Sigmoid colon (tissue), 7 donors: ENCODE results near the gene ZDHHC21. TPM values are rescaled to one million over a fixed set of nuclear protein-coding genes. Genes with fewer than 3 reads are reported as not detected.

Experiments
- DNase-seq: peaks from one replicate; pipeline ENCODE4 v3.0.0-alpha.2; 2019
- H3K27ac ChIP-seq, 4 donors: fragments of 200-600 bp; sonication (generic); one replicate each; pipeline ENCODE4 v1.5.1; 2016 to 2019; ENCODE audit warnings: mild to moderate bottlenecking in 1 of 4
- H3K27me3 ChIP-seq, 3 donors: fragments of 200-600 bp; sonication (generic); one replicate each; pipeline ENCODE4 v1.5.1; 2019; ENCODE audit warnings: mild to moderate bottlenecking in 1 of 3
- H3K36me3 ChIP-seq, 4 donors: fragments of 200-600 bp; sonication (generic); one replicate each; pipeline ENCODE4 v1.5.1; 2016 to 2019
- H3K4me1 ChIP-seq, 4 donors: fragments of 200-600 bp; sonication (generic); one replicate each; pipeline ENCODE4 v1.5.1; 2017 to 2019
- H3K4me3 ChIP-seq, 4 donors: fragments of 200-600 bp; sonication (generic); one replicate each; pipeline ENCODE4 v1.5.1; 2017 to 2019; ENCODE audit warnings: mild to moderate bottlenecking in 2 of 4, moderate library complexity in 1 of 4
- H3K9me3 ChIP-seq, 4 donors: fragments of 200-600 bp in 3 of 4; sonication (generic) in 3 of 4; one replicate each; pipeline versions ENCODE4 v1.5.1 to v1.6.1; 2013 to 2019
- CTCF ChIP-seq, 4 experiments: fragments of 450-650 bp in 3 of 4; fragments of 200-600 bp in 1 of 4; IDR thresholded peaks; one replicate each; pipeline ENCODE4 v1.5.1; 2016 to 2019; ENCODE audit warnings: antibody characterized with exemption in 4 of 4, mild to moderate bottlenecking in 3 of 4, moderate library complexity in 2 of 4
- EP300 ChIP-seq, 4 donors: sonication (generic); formaldehyde crosslinking; IDR thresholded peaks; one replicate each; pipeline ENCODE4 v1.6.1; 2017; ENCODE audit warnings: antibody characterized with exemption in 4 of 4
- POLR2A ChIP-seq, 2 donors: fragments of 450-650 bp; IDR thresholded peaks; one replicate each; pipeline ENCODE4 v1.6.1; 2016; ENCODE audit warnings: antibody characterized with exemption in 2 of 2, mild to moderate bottlenecking in 2 of 2, moderate library complexity in 2 of 2
- POLR2AphosphoS5 ChIP-seq, 4 donors: sonication (generic); formaldehyde crosslinking; IDR thresholded peaks; one replicate each; pipeline ENCODE4 v1.6.1; 2017; ENCODE audit warnings: antibody characterized with exemption in 4 of 4
- WGBS, 2 donors: extraction: QIAGEN DNeasy Blood & Tissue Kit; methylation state at CpG; one replicate each; pipeline ENCODE4 v1.1.7; 2013; 5-methylcytosine and 5-hydroxymethylcytosine counted together
- intact Hi-C: fragments of 100-400 bp; cut with DNase I; formaldehyde crosslinking; loops from one replicate; pipeline ENCODE4 v1.15.1; 2023
- polyA plus RNA-seq, 3 donors: library from polyadenylated mRNA; stranded (reverse); fragments of 200-250 nt; gene quantifications; one replicate each; pipeline ENCODE4 v1.2.3, GENCODE V29; 2013
- total RNA-seq, 4 donors: library from RNA; depleted of rRNA; stranded (reverse); fragments of >200 nt; gene quantifications; one replicate each; pipeline ENCODE4 v1.1.0, GENCODE V29; 2016
- donor health status: healthy with polysubstance abuse.
- donor health status: Bipolar disorder and iron deficiency.
- donor health status: healthy.

ZDHHC21 gene
- total and polyA plus RNA-seq, 7 donors = 3.0 to 34.9 (median 14.1) TPM

GRCh38 chr9:14584571-14584970 is 108.7 kb downstream of the ZDHHC21 start:
- no peak for DNase-seq
- Histone ChIP-seq H3K9me3 (no peaks in the 10 kb centered on the region), H3K36me3 (no peaks in the 10 kb centered on the region), H3K27me3 (no peaks in the 10 kb centered on the region), H3K4me1 (no peaks in the 10 kb centered on the region), H3K4me3 (no peak overlapping the region), H3K27ac (no peak overlapping the region)
- 64 to 70% methylated on average over 4 of the region's 4 CpGs for WGBS, 2 donors
- intact Hi-C loops = no loop called here
- TF ChIP-seq EP300 (IDR thresholded peaks at IDR 0.05) = no peak
- no peak for TF ChIP-seq POLR2AphosphoS5 (IDR thresholded peaks at IDR 0.05)
- no peak for TF ChIP-seq POLR2A (IDR thresholded peaks at IDR 0.05)
- TF ChIP-seq CTCF (IDR thresholded peaks at IDR 0.05) = no peak

- Histone ChIP-seq H3K4me3 (no peak overlapping the region), H3K9me3 (no peaks in the 10 kb centered on the region), H3K36me3 (no peaks in the 10 kb centered on the region), H3K27ac (no peak overlapping the region), H3K27me3 (no peaks in the 10 kb centered on the region), H3K4me1 (no peaks in the 10 kb centered on the region)
- TF ChIP-seq POLR2A (IDR thresholded peaks at IDR 0.05) (no peak), EP300 (IDR thresholded peaks at IDR 0.05) (no peak), CTCF (IDR thresholded peaks at IDR 0.05) (no peak), POLR2AphosphoS5 (IDR thresholded peaks at IDR 0.05) (no peak)
- intact Hi-C loops = no loop called here
- DNase-seq = no peak
Measured at GRCh38 chr9:14578030-14578429, 115.2 kb downstream of the ZDHHC21 start.

- Histone ChIP-seq H3K9me3 (peaks cover 0 to 2% (median 0%) of the 10 kb centered on the region in 4 donors), H3K4me1 (no peaks in the 10 kb centered on the region), H3K4me3 (no peak overlapping the region), H3K36me3 (no peaks in the 10 kb centered on the region), H3K27ac (no peak overlapping the region), H3K27me3 (no peaks in the 10 kb centered on the region)
- intact Hi-C loops = no loop called here
- no peak for TF ChIP-seq POLR2AphosphoS5 (IDR thresholded peaks at IDR 0.05)
- no peak for TF ChIP-seq POLR2A (IDR thresholded peaks at IDR 0.05)
- TF ChIP-seq CTCF (IDR thresholded peaks at IDR 0.05) = no peak
- TF ChIP-seq EP300 (IDR thresholded peaks at IDR 0.05) = no peak
- no peak for DNase-seq
- 27 to 69% methylated on average over 1 of the region's 1 CpG for WGBS, 2 donors
Measured at GRCh38 chr9:14574173-14574572, 119.1 kb downstream of the ZDHHC21 start.

GRCh38 chr9:14573319-14573718 is 119.9 kb downstream of the ZDHHC21 start:
- TF ChIP-seq EP300 (IDR thresholded peaks at IDR 0.05) (no peak), POLR2AphosphoS5 (IDR thresholded peaks at IDR 0.05) (no peak), CTCF (IDR thresholded peaks at IDR 0.05) (no peak), POLR2A (IDR thresholded peaks at IDR 0.05) (no peak)
- DNase-seq = no peak
- H3K27me3 ChIP-seq = no peaks in the 10 kb centered on the region
- peaks cover 0 to 2% (median 0%) of the 10 kb centered on the region in 4 donors for H3K9me3 ChIP-seq
- no peak overlapping the region for H3K27ac ChIP-seq
- no peak overlapping the region for H3K4me3 ChIP-seq
- no peaks in the 10 kb centered on the region for H3K36me3 ChIP-seq
- intact Hi-C loops = no loop called here
- H3K4me1 ChIP-seq = no peaks in the 10 kb centered on the region
- WGBS, 2 donors = 34 to 68% methylated on average over 4 of the region's 4 CpGs

- no peak for TF ChIP-seq CTCF (IDR thresholded peaks at IDR 0.05)
- no peak for TF ChIP-seq POLR2A (IDR thresholded peaks at IDR 0.05)
- no peak for TF ChIP-seq EP300 (IDR thresholded peaks at IDR 0.05)
- TF ChIP-seq POLR2AphosphoS5 (IDR thresholded peaks at IDR 0.05) = no peak
- 64 to 76% methylated on average over 4 of the region's 4 CpGs for WGBS, 2 donors
- Histone ChIP-seq H3K27ac (no peak overlapping the region), H3K9me3 (no peaks in the 10 kb centered on the region), H3K4me1 (no peaks in the 10 kb centered on the region), H3K36me3 (no peaks in the 10 kb centered on the region), H3K4me3 (no peak overlapping the region), H3K27me3 (no peaks in the 10 kb centered on the region)
- intact Hi-C loops = no loop called here
- DNase-seq = no peak
Measured at GRCh38 chr9:14565352-14566016, 127.7 kb downstream of the ZDHHC21 start.
